H9 (cell line): ENCODE results near the gene TTC19. TPM values are rescaled to one million over a fixed set of nuclear protein-coding genes. Genes with fewer than 3 reads are reported as not detected.

Source experiments
- DNase-seq: peaks from one replicate; pipeline ENCODE4 v3.0.0-alpha.2; 2017
- H2AFZ ChIP-seq: one replicate; pipeline ENCODE4 v1.6.1; 2013; ENCODE audit warnings: mild to moderate bottlenecking, low read length, control low read depth, moderate library complexity
- H2AK5ac ChIP-seq: 2 replicates; pipeline ENCODE4 v1.6.1; 2013; ENCODE audit warnings: low read length, control low read depth, mixed read lengths; ENCODE audit not compliant: insufficient read length
- H2BK120ac ChIP-seq: one replicate; pipeline ENCODE4 v1.6.1; 2013; ENCODE audit warnings: low read depth, mild to moderate bottlenecking, low read length, control low read depth, inconsistent platforms; ENCODE audit not compliant: poor library complexity, severe bottlenecking
- H2BK12ac ChIP-seq: 2 replicates; pipeline ENCODE4 v1.6.1; 2013; ENCODE audit warnings: low read length, control low read depth, mixed read lengths, low read depth; ENCODE audit not compliant: insufficient read length
- H2BK15ac ChIP-seq: 2 replicates; pipeline ENCODE4 v1.6.1; 2013; ENCODE audit warnings: low read depth, low read length, control low read depth
- H2BK20ac ChIP-seq: one replicate; pipeline ENCODE4 v1.6.1; 2013; ENCODE audit warnings: low read depth, mild to moderate bottlenecking, low read length, control low read depth, inconsistent platforms; ENCODE audit not compliant: poor library complexity, severe bottlenecking
- H2BK5ac ChIP-seq: 2 replicates; pipeline ENCODE4 v1.6.1; 2013; ENCODE audit warnings: low read length, control low read depth, mixed read lengths; ENCODE audit not compliant: insufficient read length
- H3K14ac ChIP-seq: 2 replicates; pipeline ENCODE4 v1.6.1; 2013; ENCODE audit warnings: low read length, control low read depth; ENCODE audit not compliant: insufficient read depth
- H3K18ac ChIP-seq: 2 replicates; pipeline ENCODE4 v1.6.1; 2013; ENCODE audit warnings: low read depth, mild to moderate bottlenecking, mixed read lengths, low read length, control low read depth; ENCODE audit not compliant: insufficient read length
- H3K23ac ChIP-seq: 2 replicates; pipeline ENCODE4 v1.6.1; 2013; ENCODE audit warnings: low read length, control low read depth, mixed read lengths, low read depth; ENCODE audit not compliant: insufficient read length
- H3K23me2 ChIP-seq: 2 replicates; pipeline ENCODE4 v1.6.1; 2013; ENCODE audit warnings: low read depth, mild to moderate bottlenecking, mixed read lengths, low read length, control low read depth; ENCODE audit not compliant: insufficient read length, poor library complexity, severe bottlenecking
- H3K27ac ChIP-seq: 2 replicates; pipeline ENCODE4 v1.5.1; 2013; ENCODE audit warnings: low read length, control low read depth, mixed read lengths, low read depth; ENCODE audit not compliant: insufficient read length
- H3K27me3 ChIP-seq: 2 replicates; pipeline ENCODE4 v1.6.1; 2013; ENCODE audit warnings: low read length, control low read depth, inconsistent platforms; ENCODE audit not compliant: insufficient read depth
- H3K4ac ChIP-seq: 2 replicates; pipeline ENCODE4 v1.6.1; 2013; ENCODE audit warnings: low read depth, mild to moderate bottlenecking, control low read depth, inconsistent platforms, low read length, moderate library complexity
- H3K4me1 ChIP-seq: 2 replicates; pipeline ENCODE4 v1.6.1; 2013; ENCODE audit warnings: low read length, control low read depth, inconsistent platforms; ENCODE audit not compliant: insufficient read depth
- H3K4me2 ChIP-seq: 2 replicates; pipeline ENCODE4 v1.6.1; 2013; ENCODE audit warnings: low read length, control low read depth, mixed read lengths; ENCODE audit not compliant: insufficient read length, insufficient read depth
- H3K56ac ChIP-seq: 2 replicates; pipeline ENCODE4 v1.6.1; 2013; ENCODE audit warnings: low read depth, mild to moderate bottlenecking, mixed read lengths, low read length, control low read depth; ENCODE audit not compliant: insufficient read length
- H3K79me1 ChIP-seq: 2 replicates; pipeline ENCODE4 v1.6.1; 2013; ENCODE audit warnings: low read depth, mild to moderate bottlenecking, moderate library complexity, low read length, control low read depth, inconsistent platforms; ENCODE audit not compliant: insufficient read depth, poor library complexity, severe bottlenecking
- H3K79me2 ChIP-seq: 2 replicates; pipeline ENCODE4 v1.6.1; 2013; ENCODE audit warnings: low read length, control low read depth, inconsistent platforms; ENCODE audit not compliant: insufficient read depth
- H3K9ac ChIP-seq: 2 replicates; pipeline ENCODE4 v1.6.1; 2013; ENCODE audit warnings: low read length, control low read depth, mixed read lengths; ENCODE audit not compliant: insufficient read length; ENCODE audit errors: extremely low read depth
- H3K9me3 ChIP-seq: one replicate; pipeline ENCODE4 v1.6.1; 2013; ENCODE audit warnings: low read depth, low read length, inconsistent platforms; ENCODE audit not compliant: control insufficient read depth
- H3T11ph ChIP-seq: one replicate; pipeline ENCODE4 v1.6.1; 2013; ENCODE audit warnings: mild to moderate bottlenecking, low read length, control low read depth, inconsistent platforms
- H4K20me1 ChIP-seq: one replicate; pipeline ENCODE4 v1.6.1; 2013; ENCODE audit not compliant: control insufficient read depth, insufficient read length, insufficient read depth
- H4K5ac ChIP-seq: 2 replicates; pipeline ENCODE4 v1.6.1; 2013; ENCODE audit warnings: low read depth, mild to moderate bottlenecking, mixed read lengths, low read length, control low read depth; ENCODE audit not compliant: insufficient read length
- H4K8ac ChIP-seq: replicated peaks from 2 replicates; pipeline ENCODE4 v1.6.1; 2013; ENCODE audit warnings: low read length, control low read depth, mixed read lengths, low read depth; ENCODE audit not compliant: insufficient read length
- H4K91ac ChIP-seq: 2 replicates; pipeline ENCODE4 v1.6.1; 2013; ENCODE audit warnings: low read depth, mild to moderate bottlenecking, moderate library complexity, mixed read lengths, low read length, control low read depth; ENCODE audit not compliant: insufficient read length
- H3K27ac Mint-ChIP-seq, 3 experiments: 2 replicates in 2 of 3; 3 replicates in 1 of 3; pipeline ENCODE4 v1.8.0; 2020 to 2021; ENCODE audit warnings: mixed read lengths in 3 of 3, mild to moderate bottlenecking in 1 of 3, moderate library complexity in 1 of 3
- H3K27me3 Mint-ChIP-seq: 2 replicates; pipeline ENCODE4 v1.8.0; 2021; ENCODE audit warnings: low read depth, mild to moderate bottlenecking, moderate library complexity, mixed read lengths
- H3K36me3 Mint-ChIP-seq, 3 experiments: 2 replicates in 2 of 3; 3 replicates in 1 of 3; pipeline ENCODE4 v1.8.0; 2020 to 2021; ENCODE audit warnings: low read depth in 3 of 3, mixed read lengths in 3 of 3; ENCODE audit not compliant: insufficient read depth in 1 of 3
- H3K4me1 Mint-ChIP-seq, 2 experiments: 2 replicates each; pipeline ENCODE4 v1.8.0; 2020; ENCODE audit warnings: mixed read lengths in 2 of 2
- H3K4me3 Mint-ChIP-seq, 2 experiments: 2 replicates in 1 of 2; 3 replicates in 1 of 2; pipeline ENCODE4 v1.8.0; 2020 to 2021; ENCODE audit warnings: mild to moderate bottlenecking in 2 of 2, mixed read lengths in 2 of 2, moderate library complexity in 1 of 2
- H3K9me3 Mint-ChIP-seq, 2 experiments: 2 replicates in 1 of 2; 3 replicates in 1 of 2; pipeline ENCODE4 v1.8.0; 2020; ENCODE audit warnings: mild to moderate bottlenecking in 2 of 2, mixed read lengths in 2 of 2, moderate library complexity in 1 of 2
- WGBS: extraction: QIAGEN DNeasy Blood & Tissue Kit; methylation state at CpG from one replicate; pipeline ENCODE4 v1.1.7; 2013; ENCODE audit warnings: missing lambda C conversion rate, low lambda C conversion rate, mixed read lengths; ENCODE audit not compliant: insufficient read length; ENCODE audit errors: extremely low coverage; 5-methylcytosine and 5-hydroxymethylcytosine counted together
- total RNA-seq: library from RNA; stranded (reverse); gene quantifications from 2 replicates; pipeline ENCODE4 v1.2.1, GENCODE V29; 2021
- TF ChIP-seq, protein P1 (sequence below): fragments of 200-600 bp; sonication (generic); conservative IDR thresholded peaks from 3 replicates; pipeline ENCODE4 v1.8.0; 2021; ENCODE audit warnings: antibody characterized with exemption, mild to moderate bottlenecking

Gene TTC19
- total RNA-seq, 1 experiment from 2014 or later = 64.3 TPM

DNA sequence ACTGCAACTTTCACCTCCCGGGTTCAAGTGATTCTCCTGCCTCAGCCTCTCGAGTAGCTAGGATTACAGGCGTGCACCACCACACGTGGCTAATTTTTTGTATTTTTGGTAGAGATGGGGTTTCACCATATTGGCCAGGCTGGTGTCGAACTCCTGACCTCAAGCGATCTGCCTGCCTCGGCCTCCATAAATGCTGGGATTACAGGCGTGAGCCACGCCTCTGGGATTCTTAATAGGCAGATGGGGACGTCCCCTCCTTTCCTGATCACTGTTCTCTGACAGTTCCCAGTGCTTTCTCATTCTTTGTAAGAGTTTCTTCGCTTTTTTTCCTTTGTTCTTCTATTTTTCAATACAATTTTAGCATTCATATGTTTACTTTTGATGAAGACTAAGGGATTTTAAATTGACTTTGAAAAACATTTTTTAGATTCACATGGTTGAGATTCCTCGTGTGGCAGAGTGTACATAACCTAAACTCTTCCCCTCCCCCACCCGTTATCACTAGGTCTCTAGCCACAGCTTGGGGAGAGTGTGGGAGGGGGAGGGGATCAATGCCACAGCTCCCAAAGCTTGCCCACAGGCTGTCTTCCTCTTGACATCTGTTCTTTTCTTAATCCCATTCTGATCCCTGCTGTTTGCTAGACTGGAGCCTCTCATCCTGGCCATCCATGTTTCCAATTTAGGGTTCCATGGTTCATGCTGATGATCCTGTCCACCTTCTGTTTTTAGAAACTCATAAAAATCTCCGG is 43.7 kb upstream of the TTC19 start:
- no peak overlapping the region for H3K4me3 Mint-ChIP-seq
- peaks cover 0 to 3% (median 2%) of the 10 kb centered on the region in 3 experiments; a peak in 3 of 7 replicates for H3K36me3 Mint-ChIP-seq
- H4K20me1 ChIP-seq = no peaks in the 10 kb centered on the region

More for the DNA sequence above, 43.7 kb upstream of the TTC19 start:
- H2BK12ac ChIP-seq = no peak overlapping the region
- no peak overlapping the region for H2BK20ac ChIP-seq
- no CpG with 5 or more reads among the region's 14 CpGs for WGBS
- no peak overlapping the region for H2BK15ac ChIP-seq
- H4K8ac ChIP-seq = no peak overlapping the region
- H3K79me2 ChIP-seq = no peaks in the 10 kb centered on the region
- no peak overlapping the region for H4K5ac ChIP-seq
- no peak overlapping the region for H3T11ph ChIP-seq
- Mint-ChIP-seq H3K9me3 (no peaks in the 10 kb centered on the region), H3K27me3 (no peaks in the 10 kb centered on the region; the same call in none of the 2 replicates), H3K4me1 (peaks cover 17 to 23% of the 10 kb centered on the region in 2 experiments), H3K27ac (no peak overlapping the region; a peak in 1 of 7 replicates)
- H4K91ac ChIP-seq = no peak overlapping the region
- no peak overlapping the region for H3K56ac ChIP-seq
- H3K23me2 ChIP-seq = no peaks in the 10 kb centered on the region
- no peak overlapping the region for H3K4ac ChIP-seq
- no peak overlapping the region for H2AK5ac ChIP-seq
- H3K4me2 ChIP-seq = no peak overlapping the region
- H3K9me3 ChIP-seq = no peaks in the 10 kb centered on the region
- TF ChIP-seq, protein P1, sequence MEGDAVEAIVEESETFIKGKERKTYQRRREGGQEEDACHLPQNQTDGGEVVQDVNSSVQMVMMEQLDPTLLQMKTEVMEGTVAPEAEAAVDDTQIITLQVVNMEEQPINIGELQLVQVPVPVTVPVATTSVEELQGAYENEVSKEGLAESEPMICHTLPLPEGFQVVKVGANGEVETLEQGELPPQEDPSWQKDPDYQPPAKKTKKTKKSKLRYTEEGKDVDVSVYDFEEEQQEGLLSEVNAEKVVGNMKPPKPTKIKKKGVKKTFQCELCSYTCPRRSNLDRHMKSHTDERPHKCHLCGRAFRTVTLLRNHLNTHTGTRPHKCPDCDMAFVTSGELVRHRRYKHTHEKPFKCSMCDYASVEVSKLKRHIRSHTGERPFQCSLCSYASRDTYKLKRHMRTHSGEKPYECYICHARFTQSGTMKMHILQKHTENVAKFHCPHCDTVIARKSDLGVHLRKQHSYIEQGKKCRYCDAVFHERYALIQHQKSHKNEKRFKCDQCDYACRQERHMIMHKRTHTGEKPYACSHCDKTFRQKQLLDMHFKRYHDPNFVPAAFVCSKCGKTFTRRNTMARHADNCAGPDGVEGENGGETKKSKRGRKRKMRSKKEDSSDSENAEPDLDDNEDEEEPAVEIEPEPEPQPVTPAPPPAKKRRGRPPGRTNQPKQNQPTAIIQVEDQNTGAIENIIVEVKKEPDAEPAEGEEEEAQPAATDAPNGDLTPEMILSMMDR = no peak
- no peak overlapping the region for H3K14ac ChIP-seq
- no peak overlapping the region for H3K27ac ChIP-seq
- H2AFZ ChIP-seq = no peak overlapping the region
- H3K27me3 ChIP-seq = no peaks in the 10 kb centered on the region
- no peak overlapping the region for H2BK5ac ChIP-seq
- H3K18ac ChIP-seq = no peak overlapping the region
- H3K9ac ChIP-seq = no peak overlapping the region
- no peak for DNase-seq
- peaks cover 6% of the 10 kb centered on the region; the same call in 1 of the 2 replicates for H3K4me1 ChIP-seq
- no peaks in the 10 kb centered on the region for H3K79me1 ChIP-seq
- H3K23ac ChIP-seq = no peak overlapping the region
- no peak overlapping the region for H2BK120ac ChIP-seq
